K562 (cell line): ENCODE data around the gene TLDC2. TPM values are rescaled to one million over a fixed set of nuclear protein-coding genes. Genes with fewer than 3 reads are reported as not detected.
A peak's percentile ranks its signal among the peaks of the same experiment; 100 is the strongest.

Experiments used
- ATAC-seq: fragments of 200-7000 bp; cut with Tn5 transposase; 3 replicates; pipeline ENCODE4 v1.9.1; 2020; ENCODE audit warnings: moderate library complexity
- BruUV-seq: library from RNA; stranded (reverse); fragments of 400-500 nt; replicated peaks from 2 replicates; lab custom pipeline; 2021; lab: Mats Ljungman, UMichigan
- CTCF ChIA-PET: fragments of 300-600 bp; formaldehyde crosslinking; extraction: SDS; loops from one replicate; lab custom pipeline; 2021; ENCODE audit warnings: low intra/inter-chr PET ratio; lab: Yijun Ruan, JAX
- POLR2A ChIA-PET: fragments of 300-600, 350-650 bp; sonication (Branson Sonifier 250); formaldehyde crosslinking; extraction: SDS; loops from one replicate; lab custom pipeline; 2021; ENCODE audit warnings: antibody characterized with exemption, inconsistent platforms; lab: Yijun Ruan, JAX
- DNase-seq, 4 experiments: peaks; one replicate each; pipeline versions ENCODE4 v3.0.0 to v3.0.0-alpha.2; 2011 to 2018; ENCODE audit warnings: low spot score in 3 of 4, mixed read lengths in 3 of 4; ENCODE audit errors: extremely low read depth in 1 of 4
- FAIRE-seq: peaks from 2 replicates; lab custom pipeline; 2011; peaks lifted over from hg19 to GRCh38; lab: Jason Lieb, UNC
- H2AFZ ChIP-seq: 2 replicates; pipeline ENCODE4 v1.6.0; 2011; ENCODE audit warnings: low read depth, low read length, control low read depth, inconsistent platforms
- H3K27ac ChIP-seq: fragments of 200-600 bp; 3 replicates; pipeline ENCODE4 v1.8.0; 2011; ENCODE audit warnings: low read depth, mild to moderate bottlenecking, control low read depth, inconsistent platforms, low read length, moderate library complexity, mixed read lengths; ENCODE audit errors: extremely low read depth
- H3K27me3 ChIP-seq, 2 experiments: fragments of 300-600 bp in 1 of 2; 2 replicates in 1 of 2; 3 replicates in 1 of 2; pipeline versions ENCODE4 v1.6.0 to v1.8.0; 2011; ENCODE audit warnings: inconsistent platforms in 2 of 2, low read length in 2 of 2, mild to moderate bottlenecking in 1 of 2, mixed read lengths in 1 of 2, moderate library complexity in 1 of 2; ENCODE audit not compliant: control insufficient read depth in 2 of 2, insufficient read depth in 2 of 2
- H3K36me3 ChIP-seq: fragments of 300-600 bp; 3 replicates; pipeline ENCODE4 v1.8.0; 2011; ENCODE audit warnings: mild to moderate bottlenecking, low read length, inconsistent platforms; ENCODE audit not compliant: control insufficient read depth, insufficient read depth
- H3K4me1 ChIP-seq, 2 experiments: fragments of 200-600 bp in 1 of 2; replicated peaks in 1 of 2; 2 replicates in 1 of 2; 3 replicates in 1 of 2; pipeline versions ENCODE4 v1.5.1 to v1.8.0; 2011; ENCODE audit warnings: inconsistent platforms in 2 of 2, low read length in 2 of 2, mild to moderate bottlenecking in 1 of 2, mixed read lengths in 1 of 2, moderate library complexity in 1 of 2; ENCODE audit not compliant: control insufficient read depth in 2 of 2, insufficient read depth in 2 of 2
- H3K4me2 ChIP-seq: 2 replicates; pipeline ENCODE4 v1.6.1; 2011; ENCODE audit warnings: low read length, control low read depth, inconsistent platforms, mixed read lengths; ENCODE audit not compliant: insufficient read depth
- H3K4me3 ChIP-seq: fragments of 200-600 bp; sonication (generic), shearing (Covaris generic); 2 replicates; pipeline ENCODE4 v1.5.1; 2016; ENCODE audit warnings: control low read depth, inconsistent platforms
- H3K79me2 ChIP-seq: fragments of 200-600 bp; 3 replicates; pipeline ENCODE4 v1.8.0; 2011; ENCODE audit warnings: low read length, inconsistent platforms; ENCODE audit not compliant: control insufficient read depth, insufficient read depth
- H3K9ac ChIP-seq, 2 experiments: 2 replicates each; pipeline versions ENCODE4 v1.6.0 to v1.6.1; 2011; ENCODE audit warnings: low read depth in 2 of 2, low read length in 2 of 2, control low read depth in 1 of 2, inconsistent platforms in 1 of 2, mild to moderate bottlenecking in 1 of 2, mixed read lengths in 1 of 2; ENCODE audit not compliant: insufficient read depth in 1 of 2
- H3K9me1 ChIP-seq: one replicate; pipeline ENCODE4 v1.6.0; 2011; ENCODE audit warnings: inconsistent platforms, mild to moderate bottlenecking, low read length, moderate library complexity; ENCODE audit not compliant: control insufficient read depth, insufficient read depth
- H3K9me3 ChIP-seq: replicated peaks from 2 replicates; pipeline ENCODE4 v1.5.1; 2011; ENCODE audit warnings: low read depth, low read length, inconsistent platforms; ENCODE audit not compliant: control insufficient read depth, insufficient read depth
- H4K20me1 ChIP-seq: replicated peaks from 2 replicates; pipeline ENCODE4 v1.6.1; 2011; ENCODE audit warnings: low read length, inconsistent platforms, mixed read lengths; ENCODE audit not compliant: control insufficient read depth, insufficient read depth
- BCOR ChIP-seq: fragments of 450-650 bp; IDR thresholded peaks from 2 replicates; pipeline ENCODE4 v1.6.1; 2016
- CAMTA2 ChIP-seq: fragments of 250-450 bp; sonication (Bioruptor Pico); conservative IDR thresholded peaks from 2 replicates; pipeline ENCODE4 v1.5.1; 2022
- CHD2 ChIP-seq: IDR thresholded peaks from 2 replicates; pipeline ENCODE4 v1.6.1; 2011; ENCODE audit warnings: low read depth, low read length
- CREB3 ChIP-seq: fragments of 450-650 bp; conservative IDR thresholded peaks from 2 replicates; pipeline ENCODE4 v1.6.1; 2016; ENCODE audit warnings: missing genetic modification characterization, low read depth, mild to moderate bottlenecking, missing compliant biosample characterization, moderate library complexity
- CREM ChIP-seq: IDR thresholded peaks from 2 replicates; pipeline ENCODE4 v1.6.1; 2014; ENCODE audit warnings: antibody characterized with exemption, low read depth
- FOXA3 ChIP-seq, 2 experiments: fragments of 450-650 bp in 1 of 2; sonication (generic) in 1 of 2; formaldehyde crosslinking; IDR thresholded peaks in 1 of 2; conservative IDR thresholded peaks in 1 of 2; 2 replicates each; pipeline versions ENCODE4 v1.4.0 to v1.8.0; 2020 to 2022; ENCODE audit warnings: mild to moderate bottlenecking in 2 of 2, missing genetic modification reagents in 1 of 2
- GMEB1 ChIP-seq: fragments of 250-450 bp; sonication (Bioruptor Pico); IDR thresholded peaks from 2 replicates; pipeline ENCODE4 v1.4.0; 2020; ENCODE audit warnings: mild to moderate bottlenecking
- HMG20B ChIP-seq: fragments of 250-450 bp; sonication (Bioruptor Pico); IDR thresholded peaks from 2 replicates; pipeline ENCODE4 v1.5.0; 2021; ENCODE audit warnings: mild to moderate bottlenecking
- KDM1A ChIP-seq, 2 experiments: fragments of 450-650 bp; IDR thresholded peaks; 2 replicates each; pipeline ENCODE4 v1.6.1; 2016; ENCODE audit warnings: mild to moderate bottlenecking in 2 of 2
- LEF1 ChIP-seq: fragments of 450-650 bp; IDR thresholded peaks from 2 replicates; pipeline ENCODE4 v1.6.1; 2016; ENCODE audit warnings: mild to moderate bottlenecking
- MAZ ChIP-seq, 2 experiments: fragments of 450-650 bp in 1 of 2; sonication (generic) in 1 of 2; formaldehyde crosslinking; IDR thresholded peaks in 1 of 2; conservative IDR thresholded peaks in 1 of 2; 2 replicates each; pipeline versions ENCODE4 v1.4.0 to v1.5.0; 2020; ENCODE audit warnings: mild to moderate bottlenecking in 1 of 2, missing genetic modification reagents in 1 of 2
- MTF1 ChIP-seq: fragments of 250-450 bp; sonication (Bioruptor Pico); IDR thresholded peaks from 2 replicates; pipeline ENCODE4 v1.9.0; 2021; ENCODE audit warnings: moderate library complexity, mild to moderate bottlenecking, inconsistent platforms, borderline replicate concordance
- NFIC ChIP-seq: fragments of 450-650 bp; IDR thresholded peaks from 2 replicates; pipeline ENCODE4 v1.6.1; 2017; ENCODE audit warnings: mild to moderate bottlenecking, inconsistent platforms
- NFIX ChIP-seq: fragments of 250-450 bp; sonication (Bioruptor Pico); IDR thresholded peaks from 2 replicates; pipeline ENCODE4 v1.4.0; 2020; ENCODE audit warnings: low read depth, mild to moderate bottlenecking, moderate library complexity
- NONO ChIP-seq, 2 experiments: fragments of 200-400 bp in 1 of 2; fragments of 450-650 bp in 1 of 2; formaldehyde crosslinking in 1 of 2; IDR thresholded peaks; 2 replicates each; pipeline ENCODE4 v1.6.1; 2017; ENCODE audit warnings: low read depth in 2 of 2, mild to moderate bottlenecking in 2 of 2, moderate library complexity in 2 of 2, low read length in 1 of 2
- PKNOX1 ChIP-seq: fragments of 450-650 bp; IDR thresholded peaks from 2 replicates; pipeline ENCODE4 v1.6.1; 2016
- SAFB ChIP-seq: fragments of 200-400 bp; formaldehyde crosslinking; IDR thresholded peaks from 2 replicates; pipeline ENCODE4 v1.6.1; 2017; ENCODE audit warnings: low read depth, low read length, borderline replicate concordance
- SMARCA5 ChIP-seq: fragments of 450-650 bp; IDR thresholded peaks from 2 replicates; pipeline ENCODE4 v1.6.1; 2016
- SPI1 ChIP-seq: IDR thresholded peaks from 2 replicates; pipeline ENCODE4 v1.6.1; 2011; ENCODE audit warnings: low read depth, low read length, control low read depth, borderline replicate concordance
- ZFP36 ChIP-seq: fragments of 150-350 bp; IDR thresholded peaks from 2 replicates; pipeline ENCODE4 v1.6.1; 2018; ENCODE audit warnings: low read length, low read depth; ENCODE audit not compliant: partially characterized antibody
- ZNF57 ChIP-seq: fragments of 450-650 bp; formaldehyde crosslinking; IDR thresholded peaks from 2 replicates; pipeline ENCODE4 v1.4.0; 2020; ENCODE audit warnings: mild to moderate bottlenecking, moderate library complexity
- WGBS: fragments of 100-300 bp; shearing (Covaris generic); methylation state at CpG from one replicate; pipeline ENCODE4 v1.1.6; 2016; ENCODE audit warnings: low coverage, mixed read lengths; ENCODE audit not compliant: insufficient coverage; ENCODE audit errors: missing lambda C conversion rate; 5-methylcytosine and 5-hydroxymethylcytosine counted together
- in situ Hi-C: fragments of 300-500 bp; cut with MboI; formaldehyde crosslinking; loops from 4 replicates; pipeline ENCODE4 v1.15.0; 2018; ENCODE audit warnings: inconsistent platforms, mixed read lengths
- intact Hi-C: fragments of 100-400 bp; cut with micrococcal nuclease; formaldehyde crosslinking; loops from 2 replicates; pipeline ENCODE4 v1.14.2; 2022
- polyA plus RNA-seq, 8 experiments: library from polyadenylated mRNA; depleted of rRNA in 4 of 8; stranded (reverse) in 5 of 8; unstranded in 3 of 8; fragments of >200 nt; fragmentation: Nextera tagmentation in 2 of 8; fragmentation: Illumina TruSeq in 1 of 8; extraction: Ambion mirVana in 2 of 8; extraction: Trizol in 1 of 8; gene quantifications; 2 replicates each; pipeline versions ENCODE4 v1.2.1 to v1.2.3, GENCODE V29; 2011 to 2014; ENCODE audit warnings: inconsistent platforms in 1 of 8, missing spikeins in 1 of 8
- total RNA-seq, 7 experiments: library from RNA; depleted of rRNA in 6 of 7; stranded (reverse); fragments of >200 nt in 6 of 7; fragmentation: Illumina TruSeq in 2 of 7; extraction: Trizol in 2 of 7; gene quantifications; 2 replicates each; pipeline versions ENCODE4 v1.2.1 to v1.2.3, GENCODE V29; 2011 to 2021; ENCODE audit warnings: low replicate concordance in 1 of 7

TLDC2 gene
- total and polyA plus RNA-seq, 9 of the 15 experiments (the other 6 are each of a cell fraction or from before 2014, with no cell fraction given) = not detected

GRCh38 chr20:36883977-36884535, 8.1 kb downstream of the TLDC2 start:
- Histone ChIP-seq H3K9me1 (no peaks in the 10 kb centered on the region), H3K9ac (no peak overlapping the region), H3K79me2 (no peaks in the 10 kb centered on the region), H3K4me1 (peaks cover 5 to 13% of the 10 kb centered on the region in 2 experiments), H3K27me3 (peaks cover 0 to 16% of the 10 kb centered on the region in 2 experiments; a peak in 2 of 5 replicates), H3K36me3 (no peaks in the 10 kb centered on the region), H3K27ac (no peak overlapping the region), H2AFZ (no peak overlapping the region), H3K4me2 (no peak overlapping the region), H4K20me1 (peaks cover 6% of the 10 kb centered on the region; the same call in 1 of the 2 replicates), H3K9me3 (no peaks in the 10 kb centered on the region), H3K4me3 (no peak overlapping the region)
- intact Hi-C loops (loop anchor here (2.0 kb wide), 1 partner anchor 47 kb away; no protein-coding TSS in a partner anchor), in situ Hi-C loops (no loop called here)
- CTCF ChIA-PET = no interaction called here
- no peak for FAIRE-seq
- no peak for DNase-seq
- ATAC-seq = no peak
- POLR2A ChIA-PET = interaction anchor here (0.6 to 1.3 kb wide), 3 partner anchors 8 to 314 kb away, joined by 3 to 4 read pairs (median 3); a partner anchor contains a TSS
- 31% methylated on average over 6 of the region's 6 CpGs for WGBS
- BruUV-seq = no TSS peak
- TF ChIP-seq LEF1 (no peak), SAFB (no peak), NFIX (no peak), GMEB1 (no peak), FOXA3 (CRISPR knock-in tag; conservative IDR thresholded peaks at IDR 0.05 in 1 of 2, IDR thresholded peaks at IDR 0.05 in 1 of 2) (no peak), NONO (IDR thresholded peaks at IDR 0.05; ENCODE audit: low read depth in 2 of 2, low read length in 1 of 2) (no peak), ZNF57 (CRISPR knock-in tag) (no peak), CHD2 (no peak), CREM (no peak), BCOR (0 out of 2 replicates have a peak, but pooled peaks have one; percentile 61), ZFP36 (peak; percentile 6), NFIC (peak; percentile 65), HMG20B (CRISPR knock-in tag) (no peak), PKNOX1 (peak; percentile 40; the same call in 1 of the 2 replicates), MAZ (CRISPR knock-in tag; conservative IDR thresholded peaks at IDR 0.05 in 1 of 2, IDR thresholded peaks at IDR 0.05 in 1 of 2) (no peak), KDM1A (IDR thresholded peaks at IDR 0.05) (peak in 1 of 2 experiments; percentile 40; a peak in 1 of 4 replicates), SPI1 (peak; percentile 49; the same call in 1 of the 2 replicates), CAMTA2 (CRISPR knock-in tag) (no peak), CREB3 (no peak), SMARCA5 (peak; percentile 54; the same call in 1 of the 2 replicates), MTF1 (CRISPR knock-in tag) (no peak)
